HepG2 (cell line): ENCODE data around the gene SLC50A1. TPM values are rescaled to one million over a fixed set of nuclear protein-coding genes. Genes with fewer than 3 reads are reported as not detected.

ENCODE experiments used
- ERF ChIP-seq: IDR thresholded peaks from 2 replicates; pipeline ENCODE4 v1.6.1; 2018; ENCODE audit warnings: missing biosample characterization, missing genetic modification reagents
- HES4 ChIP-seq: sonication (generic); formaldehyde crosslinking; IDR thresholded peaks from 2 replicates; pipeline ENCODE4 v1.9.0; 2021; ENCODE audit warnings: mild to moderate bottlenecking, missing genetic modification reagents, borderline replicate concordance
- ISL2 ChIP-seq: sonication (generic); formaldehyde crosslinking; IDR thresholded peaks from 2 replicates; pipeline ENCODE4 v1.5.0; 2020; ENCODE audit warnings: missing genetic modification reagents
- PAWR ChIP-seq: sonication (generic); formaldehyde crosslinking; IDR thresholded peaks from 2 replicates; pipeline ENCODE4 v1.4.0; 2020; ENCODE audit warnings: missing genetic modification reagents, mild to moderate bottlenecking, borderline replicate concordance
- PREB ChIP-seq: sonication (generic); formaldehyde crosslinking; IDR thresholded peaks from 2 replicates; pipeline ENCODE4 v1.4.0; 2020; ENCODE audit warnings: missing genetic modification reagents
- SAP130 ChIP-seq: IDR thresholded peaks from 2 replicates; pipeline ENCODE4 v1.6.1; 2016; ENCODE audit warnings: low read depth
- SIX4 ChIP-seq: sonication (generic); formaldehyde crosslinking; IDR thresholded peaks from 2 replicates; pipeline ENCODE4 v1.4.0; 2020; ENCODE audit warnings: missing genetic modification reagents
- SRY ChIP-seq: sonication (generic); formaldehyde crosslinking; IDR thresholded peaks from 2 replicates; pipeline ENCODE4 v1.8.0; 2022; ENCODE audit warnings: mild to moderate bottlenecking, missing genetic modification reagents
- TBX2 ChIP-seq: sonication (generic); formaldehyde crosslinking; IDR thresholded peaks from 2 replicates; pipeline ENCODE4 v1.5.0; 2020; ENCODE audit warnings: missing genetic modification reagents, mild to moderate bottlenecking, borderline replicate concordance
- ZNF138 ChIP-seq: sonication (generic); formaldehyde crosslinking; IDR thresholded peaks from 2 replicates; pipeline ENCODE4 v1.5.0; 2020; ENCODE audit warnings: mild to moderate bottlenecking, low read depth, missing genetic modification reagents
- ZNF17 ChIP-seq: sonication (generic); formaldehyde crosslinking; IDR thresholded peaks from 2 replicates; pipeline ENCODE4 v1.5.0; 2020; ENCODE audit warnings: mild to moderate bottlenecking, missing genetic modification reagents
- ZNF446 ChIP-seq: sonication (generic); formaldehyde crosslinking; IDR thresholded peaks from 2 replicates; pipeline ENCODE4 v1.5.0; 2020; ENCODE audit warnings: mild to moderate bottlenecking, missing genetic modification reagents
- ZNF644 ChIP-seq: IDR thresholded peaks from 2 replicates; pipeline ENCODE4 v1.6.1; 2016; ENCODE audit warnings: low read depth
- ZNF646 ChIP-seq: sonication (generic); formaldehyde crosslinking; IDR thresholded peaks from 2 replicates; pipeline ENCODE4 v1.9.0; 2021; ENCODE audit warnings: mild to moderate bottlenecking, missing genetic modification reagents
- ZNF660 ChIP-seq: sonication (generic); formaldehyde crosslinking; IDR thresholded peaks from 2 replicates; pipeline ENCODE4 v1.5.1; 2020; ENCODE audit warnings: mild to moderate bottlenecking, low read depth, missing genetic modification reagents, borderline replicate concordance
- ZNF800 ChIP-seq: sonication (generic); formaldehyde crosslinking; IDR thresholded peaks from 2 replicates; pipeline ENCODE4 v1.4.0; 2020; ENCODE audit warnings: missing genetic modification reagents
- polyA plus RNA-seq, 8 experiments: library from polyadenylated mRNA; depleted of rRNA in 3 of 8; stranded (reverse) in 7 of 8; unstranded in 1 of 8; fragments of >200 nt; fragmentation: Illumina TruSeq in 4 of 8; extraction: Trizol in 4 of 8; gene quantifications; 2 replicates each; pipeline versions ENCODE4 v1.2.1 to v1.2.3, GENCODE V29; 2011 to 2016; ENCODE audit warnings: low read depth in 4 of 8, missing spikeins in 1 of 8, mixed read lengths in 1 of 8; ENCODE audit not compliant: insufficient read depth in 1 of 8
- total RNA-seq, 5 experiments: library from RNA; depleted of rRNA; stranded (reverse); fragments of >200 nt; fragmentation: Illumina TruSeq; extraction: Trizol; gene quantifications; 2 replicates each; pipeline ENCODE4 v1.2.3, GENCODE V29; 2016; ENCODE audit warnings: low read depth in 1 of 5
- TF ChIP-seq, protein P1 (sequence below): sonication (generic); formaldehyde crosslinking; IDR thresholded peaks from 2 replicates; pipeline ENCODE4 v1.5.1; 2020; ENCODE audit warnings: mild to moderate bottlenecking, missing genetic modification reagents, borderline replicate concordance

Gene SLC50A1
- total and polyA plus RNA-seq, 2 of the 13 experiments (the other 11 are each of a cell fraction or from before 2014, with no cell fraction given), result 22.5 to 46.8 TPM

DNA sequence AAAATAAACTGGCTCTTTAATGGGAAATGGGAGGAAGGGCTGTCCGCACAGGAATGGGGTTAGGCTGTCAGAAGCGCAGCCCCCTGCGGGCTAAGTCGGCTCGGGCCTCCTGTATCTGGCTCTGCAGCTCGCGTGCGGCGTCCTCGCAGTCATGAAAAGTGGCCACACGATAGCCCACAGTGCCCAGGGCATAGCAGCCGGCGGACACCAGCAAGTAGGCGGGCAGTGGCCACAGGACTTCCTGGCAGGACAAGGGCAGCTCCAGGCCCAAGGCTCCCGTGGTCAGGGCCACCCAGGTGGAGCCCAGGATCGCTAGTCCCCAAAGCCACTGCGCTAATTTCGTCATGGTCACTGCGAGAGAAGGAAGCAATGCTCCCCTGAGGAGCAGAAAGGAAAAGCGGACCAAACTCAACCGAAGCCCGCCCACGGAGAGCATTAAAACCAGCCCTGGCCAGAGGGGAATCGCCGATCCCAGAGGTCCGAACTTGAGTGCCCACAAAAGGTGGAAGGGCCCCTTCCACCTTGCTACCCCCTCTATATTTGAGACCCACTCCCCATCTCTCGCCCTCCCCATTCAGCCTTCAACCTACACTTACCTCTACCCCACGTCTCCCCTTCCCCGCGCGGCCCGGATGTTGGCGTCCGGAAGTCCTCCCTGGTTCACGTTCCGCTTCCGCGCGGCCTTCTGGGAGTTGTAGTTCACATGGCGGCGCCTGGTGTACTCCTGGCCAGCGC, 4.4 kb downstream of the SLC50A1 start, which contains the start of gene DPM3 (continued):
- no peak for TF ChIP-seq ZNF800
- TF ChIP-seq ZNF646 (CRISPR knock-in tag), result no peak
- TF ChIP-seq SAP130 (CRISPR knock-in tag), result peak; percentile 75
- TF ChIP-seq SRY (CRISPR knock-in tag), result no peak
- no peak for TF ChIP-seq ZNF644 (CRISPR knock-in tag)
- TF ChIP-seq TBX2 (CRISPR knock-in tag), result peak; percentile 52; the same call in 1 of the 2 replicates
- TF ChIP-seq, protein P1, sequence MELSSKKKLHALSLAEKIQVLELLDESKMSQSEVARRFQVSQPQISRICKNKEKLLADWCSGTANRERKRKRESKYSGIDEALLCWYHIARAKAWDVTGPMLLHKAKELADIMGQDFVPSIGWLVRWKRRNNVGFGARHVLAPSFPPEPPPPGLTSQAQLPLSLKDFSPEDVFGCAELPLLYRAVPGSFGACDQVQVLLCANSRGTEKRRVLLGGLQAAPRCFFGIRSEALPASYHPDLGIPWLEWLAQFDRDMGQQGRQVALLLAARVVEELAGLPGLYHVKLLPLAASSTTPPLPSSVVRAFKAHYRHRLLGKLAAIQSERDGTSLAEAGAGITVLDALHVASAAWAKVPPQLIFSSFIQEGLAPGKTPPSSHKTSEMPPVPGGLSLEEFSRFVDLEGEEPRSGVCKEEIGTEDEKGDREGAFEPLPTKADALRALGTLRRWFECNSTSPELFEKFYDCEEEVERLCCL (CRISPR knock-in tag), result no peak
- TF ChIP-seq ISL2, result 0 out of 2 replicates have a peak, but pooled peaks have one; percentile 13
- TF ChIP-seq HES4 (CRISPR knock-in tag), result no peak
- peak; percentile 50 for TF ChIP-seq ERF
- TF ChIP-seq ZNF446 (CRISPR knock-in tag), result no peak
- TF ChIP-seq ZNF660, result no peak; the same call in 1 of the 2 replicates
- no peak for TF ChIP-seq SIX4 (CRISPR knock-in tag)
- no peak for TF ChIP-seq ZNF17 (CRISPR knock-in tag)
- TF ChIP-seq PREB, result no peak
- TF ChIP-seq ZNF138 (CRISPR knock-in tag), result peak; percentile 82; the same call in 1 of the 2 replicates
- TF ChIP-seq PAWR (CRISPR knock-in tag), result no peak
